HEK293 (cell line): ENCODE measurements around the gene GBP1.
A peak's percentile ranks its signal among the peaks of the same experiment; 100 is the strongest.

ENCODE experiments used
- CTCF ChIA-PET: fragments of 350-600 bp; formaldehyde crosslinking; extraction: SDS; loops from one replicate; lab custom pipeline; 2021; ENCODE audit warnings: antibody characterized with exemption; lab: Yijun Ruan, JAX
- POLR2A ChIA-PET: fragments of 300-600 bp; formaldehyde crosslinking; extraction: SDS; loops from one replicate; lab custom pipeline; 2020; ENCODE audit warnings: antibody characterized with exemption, inconsistent platforms; lab: Yijun Ruan, JAX
- H3K27ac ChIP-seq: fragments of 200-500 bp; sonication (Bioruptor generic); 2 replicates; pipeline ENCODE4 v1.5.1; 2014; ENCODE audit warnings: low read depth, low read length, control low read depth, inconsistent platforms; ENCODE audit errors: extremely low read depth
- H3K36me3 ChIP-seq, 2 experiments: fragments of 200-500 bp in 1 of 2; sonication (Bioruptor generic) in 1 of 2; 1 replicate in 1 of 2; 2 replicates in 1 of 2; pipeline ENCODE4 v1.5.1; 2014 to 2017; ENCODE audit warnings: inconsistent platforms in 2 of 2, low read length in 2 of 2; ENCODE audit not compliant: control insufficient read depth in 2 of 2, insufficient read depth in 1 of 2
- H3K4me1 ChIP-seq: fragments of 200-500 bp; sonication (Bioruptor generic); 2 replicates; pipeline ENCODE4 v1.5.1; 2014; ENCODE audit warnings: mild to moderate bottlenecking, low read length, inconsistent platforms; ENCODE audit not compliant: control insufficient read depth, insufficient read depth
- H3K4me3 ChIP-seq: 2 replicates; pipeline ENCODE4 v1.5.1; 2011; ENCODE audit warnings: low read depth, mild to moderate bottlenecking, control low read depth, low read length, moderate library complexity
- H3K9me3 ChIP-seq: fragments of 200-500 bp; sonication (Bioruptor generic); 2 replicates; pipeline ENCODE4 v1.5.1; 2014; ENCODE audit warnings: low read depth, low read length, inconsistent platforms; ENCODE audit not compliant: control insufficient read depth, insufficient read depth
- FEZF1 ChIP-seq: fragments of 450-650 bp; formaldehyde crosslinking; IDR thresholded peaks from 2 replicates; pipeline ENCODE4 v1.5.1; 2016; ENCODE audit warnings: missing biosample characterization, missing genetic modification characterization
- GLIS2 ChIP-seq: fragments of 450-650 bp; formaldehyde crosslinking; IDR thresholded peaks from 2 replicates; pipeline ENCODE4 v1.5.1; 2016; ENCODE audit warnings: missing biosample characterization, missing genetic modification characterization
- KLF8 ChIP-seq: fragments of 450-650 bp; formaldehyde crosslinking; IDR thresholded peaks from 2 replicates; pipeline ENCODE4 v1.5.1; 2016; ENCODE audit warnings: missing biosample characterization, missing genetic modification characterization
- MYNN ChIP-seq: fragments of 450-650 bp; formaldehyde crosslinking; IDR thresholded peaks from 2 replicates; pipeline ENCODE4 v1.5.1; 2016; ENCODE audit warnings: missing biosample characterization, missing genetic modification characterization, borderline replicate concordance
- MZF1 ChIP-seq: fragments of 450-650 bp; formaldehyde crosslinking; IDR thresholded peaks from 2 replicates; pipeline ENCODE4 v1.5.1; 2017; ENCODE audit warnings: missing biosample characterization, missing genetic modification characterization, borderline replicate concordance
- SETDB1 ChIP-seq: IDR thresholded peaks from one replicate; pipeline ENCODE4 v1.6.1; 2017; ENCODE audit warnings: mild to moderate bottlenecking, low read length, moderate library complexity, mixed read lengths; ENCODE audit not compliant: insufficient read length
- SP7 ChIP-seq: fragments of 450-650 bp; formaldehyde crosslinking; IDR thresholded peaks from 2 replicates; pipeline ENCODE4 v1.5.1; 2016; ENCODE audit warnings: missing biosample characterization, missing genetic modification characterization
- ZBTB20 ChIP-seq: fragments of 450-650 bp; formaldehyde crosslinking; IDR thresholded peaks from 2 replicates; pipeline ENCODE4 v1.5.1; 2016; ENCODE audit warnings: missing biosample characterization, missing genetic modification characterization
- ZBTB7A ChIP-seq: fragments of 450-650 bp; formaldehyde crosslinking; IDR thresholded peaks from 2 replicates; pipeline ENCODE4 v1.5.1; 2016; ENCODE audit warnings: low read depth, missing biosample characterization, missing genetic modification characterization
- ZNF248 ChIP-seq: fragments of 450-650 bp; formaldehyde crosslinking; IDR thresholded peaks from 2 replicates; pipeline ENCODE4 v1.5.1; 2017; ENCODE audit warnings: missing biosample characterization, missing genetic modification characterization
- ZNF292 ChIP-seq: fragments of 450-650 bp; formaldehyde crosslinking; IDR thresholded peaks from 2 replicates; pipeline ENCODE4 v1.5.1; 2016; ENCODE audit warnings: low read depth, missing biosample characterization, missing genetic modification characterization, borderline replicate concordance
- ZNF311 ChIP-seq: fragments of 450-650 bp; formaldehyde crosslinking; IDR thresholded peaks from 2 replicates; pipeline ENCODE4 v1.5.1; 2017; ENCODE audit warnings: missing biosample characterization, missing genetic modification characterization, borderline replicate concordance
- ZNF391 ChIP-seq: fragments of 450-650 bp; formaldehyde crosslinking; IDR thresholded peaks from 2 replicates; pipeline ENCODE4 v1.5.1; 2016; ENCODE audit warnings: low read depth, missing biosample characterization, missing genetic modification characterization, borderline replicate concordance
- ZNF530 ChIP-seq: fragments of 450-650 bp; formaldehyde crosslinking; IDR thresholded peaks from 2 replicates; pipeline ENCODE4 v1.5.1; 2016; ENCODE audit warnings: low read depth, missing biosample characterization, missing genetic modification characterization
- ZNF558 ChIP-seq: fragments of 450-650 bp; formaldehyde crosslinking; IDR thresholded peaks from 2 replicates; pipeline ENCODE4 v1.5.1; 2016; ENCODE audit warnings: missing biosample characterization, missing genetic modification characterization
- ZNF610 ChIP-seq: fragments of 450-650 bp; formaldehyde crosslinking; IDR thresholded peaks from 2 replicates; pipeline ENCODE4 v1.5.1; 2016; ENCODE audit warnings: missing biosample characterization, missing genetic modification characterization, borderline replicate concordance
- ZNF777 ChIP-seq: fragments of 450-650 bp; formaldehyde crosslinking; IDR thresholded peaks from 2 replicates; pipeline ENCODE4 v1.5.1; 2017; ENCODE audit warnings: missing biosample characterization, missing genetic modification characterization, borderline replicate concordance
- ZNF785 ChIP-seq: fragments of 450-650 bp; formaldehyde crosslinking; IDR thresholded peaks from 2 replicates; pipeline ENCODE4 v1.5.1; 2016; ENCODE audit warnings: missing biosample characterization, missing genetic modification characterization
- ZNF843 ChIP-seq: fragments of 450-650 bp; formaldehyde crosslinking; IDR thresholded peaks from 2 replicates; pipeline ENCODE4 v1.5.1; 2016; ENCODE audit warnings: missing biosample characterization, missing genetic modification characterization
- TF ChIP-seq, protein P1 (sequence below): fragments of 450-650 bp; formaldehyde crosslinking; IDR thresholded peaks from 2 replicates; pipeline ENCODE4 v1.5.1; 2016; ENCODE audit warnings: missing biosample characterization, missing genetic modification characterization
- TF ChIP-seq, protein P2 (sequence below): fragments of 450-650 bp; formaldehyde crosslinking; optimal IDR thresholded peaks from 2 replicates; pipeline ENCODE3; 2016; ENCODE audit warnings: missing biosample characterization, mild to moderate bottlenecking, missing genetic modification characterization
- TF ChIP-seq, protein P3 (sequence below): fragments of 450-650 bp; formaldehyde crosslinking; IDR thresholded peaks from 2 replicates; pipeline ENCODE4 v1.5.1; 2016; ENCODE audit warnings: missing biosample characterization, missing genetic modification characterization
- TF ChIP-seq, protein P4 (sequence below): fragments of 450-650 bp; IDR thresholded peaks from 2 replicates; pipeline ENCODE4 v1.5.1; 2018; ENCODE audit warnings: missing biosample characterization, missing genetic modification characterization
- TF ChIP-seq, protein P5 (sequence below): fragments of 450-650 bp; formaldehyde crosslinking; IDR thresholded peaks from 2 replicates; pipeline ENCODE4 v1.5.1; 2016; ENCODE audit warnings: missing biosample characterization, missing genetic modification characterization

Gene GBP1

DNA sequence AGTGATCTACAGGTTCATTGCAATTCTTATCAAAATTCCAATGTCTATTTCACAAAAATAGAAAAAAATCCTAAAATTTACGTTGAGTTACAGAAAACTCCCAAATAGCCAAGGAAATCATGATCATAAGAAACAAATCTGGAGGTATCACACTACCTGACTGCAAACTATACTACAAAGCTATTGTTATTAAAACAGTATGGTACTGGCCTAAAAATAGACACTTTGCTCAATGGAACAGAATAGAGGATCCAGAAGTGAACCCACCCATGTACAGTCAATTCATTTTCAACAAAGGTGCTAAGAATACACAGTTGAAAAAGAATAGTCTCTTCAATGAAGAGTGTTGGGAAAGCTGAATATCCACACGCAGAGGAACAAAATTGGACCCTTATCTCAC is 30.7 kb upstream of the GBP1 start:
- Histone ChIP-seq H3K36me3 (no peaks in the 10 kb centered on the region), H3K27ac (no peak overlapping the region), H3K4me1 (no peaks in the 10 kb centered on the region), H3K4me3 (no peak overlapping the region), H3K9me3 (no peaks in the 10 kb centered on the region)
- ChIA-PET POLR2A (no interaction called here), CTCF (no interaction called here)
- TF ChIP-seq ZNF610 (no peak), ZNF843 (tag by site-specific recombination) (no peak), SETDB1 (peak; percentile 58)
- TF ChIP-seq, protein P1, sequence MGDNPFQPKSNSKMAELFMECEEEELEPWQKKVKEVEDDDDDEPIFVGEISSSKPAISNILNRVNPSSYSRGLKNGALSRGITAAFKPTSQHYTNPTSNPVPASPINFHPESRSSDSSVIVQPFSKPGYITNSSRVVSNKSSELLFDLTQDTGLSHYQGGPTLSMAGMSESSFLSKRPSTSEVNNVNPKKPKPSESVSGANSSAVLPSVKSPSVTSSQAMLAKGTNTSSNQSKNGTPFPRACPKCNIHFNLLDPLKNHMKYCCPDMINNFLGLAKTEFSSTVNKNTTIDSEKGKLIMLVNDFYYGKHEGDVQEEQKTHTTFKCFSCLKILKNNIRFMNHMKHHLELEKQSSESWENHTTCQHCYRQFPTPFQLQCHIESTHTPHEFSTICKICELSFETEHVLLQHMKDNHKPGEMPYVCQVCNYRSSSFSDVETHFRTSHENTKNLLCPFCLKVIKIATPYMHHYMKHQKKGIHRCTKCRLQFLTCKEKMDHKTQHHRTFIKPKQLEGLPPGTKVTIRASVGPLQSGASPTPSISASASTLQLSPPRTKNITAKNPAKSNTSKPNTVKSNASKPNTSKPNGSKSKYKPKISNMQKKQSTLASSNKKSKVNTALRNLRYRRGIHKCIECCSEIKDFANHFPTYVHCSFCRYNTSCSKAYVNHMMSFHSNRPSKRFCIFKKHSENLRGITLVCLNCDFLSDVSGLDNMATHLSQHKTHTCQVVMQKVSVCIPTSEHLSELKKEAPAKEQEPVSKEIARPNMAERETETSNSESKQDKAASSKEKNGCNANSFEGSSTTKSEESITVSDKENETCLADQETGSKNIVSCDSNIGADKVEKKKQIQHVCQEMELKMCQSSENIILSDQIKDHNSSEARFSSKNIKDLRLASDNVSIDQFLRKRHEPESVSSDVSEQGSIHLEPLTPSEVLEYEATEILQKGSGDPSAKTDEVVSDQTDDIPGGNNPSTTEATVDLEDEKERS (tag by site-specific recombination), result 0 out of 2 replicates have a peak, but pooled peaks have one; percentile 27

DNA sequence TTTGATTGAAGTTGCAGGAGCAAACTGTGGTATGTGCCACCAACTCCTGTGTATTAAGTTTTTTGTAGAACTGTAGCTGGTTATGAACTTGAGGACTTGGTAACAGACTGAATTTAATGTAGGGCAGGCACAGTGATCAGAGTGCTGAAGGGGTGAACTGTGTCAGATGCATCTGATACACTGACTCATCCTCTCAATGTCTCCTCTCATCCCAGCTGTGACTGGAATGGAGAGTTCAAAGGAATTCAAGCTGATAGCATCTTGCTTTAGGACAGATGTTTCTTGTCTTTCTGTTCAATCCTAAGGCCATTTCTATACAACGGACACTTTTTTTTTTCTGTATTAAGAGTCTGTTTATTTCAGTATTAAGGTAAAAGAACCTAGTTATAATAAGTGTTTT is 25.0 kb upstream of the GBP1 start:
- Histone ChIP-seq H3K36me3 (no peaks in the 10 kb centered on the region), H3K9me3 (no peaks in the 10 kb centered on the region), H3K4me1 (no peaks in the 10 kb centered on the region), H3K27ac (no peak overlapping the region), H3K4me3 (no peak overlapping the region)
- CTCF ChIA-PET, result no interaction called here
- POLR2A ChIA-PET, result no interaction called here
- no peak for TF ChIP-seq ZNF558 (tag by site-specific recombination)
- TF ChIP-seq, protein P2, sequence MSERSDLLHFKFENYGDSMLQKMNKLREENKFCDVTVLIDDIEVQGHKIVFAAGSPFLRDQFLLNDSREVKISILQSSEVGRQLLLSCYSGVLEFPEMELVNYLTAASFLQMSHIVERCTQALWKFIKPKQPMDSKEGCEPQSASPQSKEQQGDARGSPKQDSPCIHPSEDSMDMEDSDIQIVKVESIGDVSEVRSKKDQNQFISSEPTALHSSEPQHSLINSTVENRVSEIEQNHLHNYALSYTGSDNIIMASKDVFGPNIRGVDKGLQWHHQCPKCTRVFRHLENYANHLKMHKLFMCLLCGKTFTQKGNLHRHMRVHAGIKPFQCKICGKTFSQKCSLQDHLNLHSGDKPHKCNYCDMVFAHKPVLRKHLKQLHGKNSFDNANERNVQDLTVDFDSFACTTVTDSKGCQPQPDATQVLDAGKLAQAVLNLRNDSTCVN (tag by site-specific recombination), result no peak
- TF ChIP-seq GLIS2 (tag by site-specific recombination), result no peak

DNA sequence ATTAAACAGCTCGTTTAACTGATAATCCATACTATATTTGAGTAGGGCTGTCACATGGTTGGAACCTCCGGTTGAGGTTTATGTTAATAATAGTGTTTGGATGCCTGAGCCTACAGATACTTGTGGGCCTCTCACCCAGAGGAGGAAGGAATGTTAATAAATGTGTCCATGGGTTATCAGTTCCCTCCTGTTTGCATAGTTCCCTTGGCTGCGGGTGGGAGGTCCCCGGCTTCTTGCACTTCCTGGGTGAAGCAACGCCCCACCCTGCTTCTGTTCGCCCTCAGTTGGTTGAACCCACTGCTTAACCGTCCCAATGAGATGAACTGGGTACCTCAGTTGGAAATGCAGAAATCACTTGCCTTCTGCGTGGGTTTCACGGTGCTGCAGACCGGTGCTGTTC is 23.6 kb upstream of the GBP1 start:
- ChIA-PET CTCF (no interaction called here), POLR2A (no interaction called here)
- H3K27ac ChIP-seq, result no peak overlapping the region
- H3K4me1 ChIP-seq, result no peaks in the 10 kb centered on the region
- no peaks in the 10 kb centered on the region for H3K9me3 ChIP-seq
- no peak overlapping the region for H3K4me3 ChIP-seq
- H3K36me3 ChIP-seq, result no peaks in the 10 kb centered on the region
- TF ChIP-seq MZF1 (tag by site-specific recombination) (no peak), ZNF311 (no peak), ZBTB20 (tag by site-specific recombination) (no peak), ZNF391 (no peak), ZNF785 (tag by site-specific recombination) (no peak), FEZF1 (tag by site-specific recombination) (no peak), ZNF248 (tag by site-specific recombination) (no peak), KLF8 (tag by site-specific recombination) (no peak), ZNF777 (no peak), ZBTB7A (no peak), SP7 (no peak), ZNF530 (tag by site-specific recombination) (no peak), ZNF292 (tag by site-specific recombination) (no peak), MYNN (tag by site-specific recombination) (no peak)
- TF ChIP-seq, protein P3, sequence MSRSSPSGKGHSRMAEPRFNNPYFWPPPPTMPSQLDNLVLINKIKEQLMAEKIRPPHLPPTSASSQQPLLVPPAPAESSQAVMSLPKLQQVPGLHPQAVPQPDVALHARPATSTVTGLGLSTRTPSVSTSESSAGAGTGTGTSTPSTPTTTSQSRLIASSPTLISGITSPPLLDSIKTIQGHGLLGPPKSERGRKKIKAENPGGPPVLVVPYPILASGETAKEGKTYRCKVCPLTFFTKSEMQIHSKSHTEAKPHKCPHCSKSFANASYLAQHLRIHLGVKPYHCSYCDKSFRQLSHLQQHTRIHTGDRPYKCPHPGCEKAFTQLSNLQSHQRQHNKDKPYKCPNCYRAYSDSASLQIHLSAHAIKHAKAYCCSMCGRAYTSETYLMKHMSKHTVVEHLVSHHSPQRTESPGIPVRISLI (tag by site-specific recombination), result no peak
- TF ChIP-seq, protein P4, sequence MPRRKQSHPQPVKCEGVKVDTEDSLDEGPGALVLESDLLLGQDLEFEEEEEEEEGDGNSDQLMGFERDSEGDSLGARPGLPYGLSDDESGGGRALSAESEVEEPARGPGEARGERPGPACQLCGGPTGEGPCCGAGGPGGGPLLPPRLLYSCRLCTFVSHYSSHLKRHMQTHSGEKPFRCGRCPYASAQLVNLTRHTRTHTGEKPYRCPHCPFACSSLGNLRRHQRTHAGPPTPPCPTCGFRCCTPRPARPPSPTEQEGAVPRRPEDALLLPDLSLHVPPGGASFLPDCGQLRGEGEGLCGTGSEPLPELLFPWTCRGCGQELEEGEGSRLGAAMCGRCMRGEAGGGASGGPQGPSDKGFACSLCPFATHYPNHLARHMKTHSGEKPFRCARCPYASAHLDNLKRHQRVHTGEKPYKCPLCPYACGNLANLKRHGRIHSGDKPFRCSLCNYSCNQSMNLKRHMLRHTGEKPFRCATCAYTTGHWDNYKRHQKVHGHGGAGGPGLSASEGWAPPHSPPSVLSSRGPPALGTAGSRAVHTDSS (tag by site-specific recombination), result no peak
- TF ChIP-seq, protein P5, sequence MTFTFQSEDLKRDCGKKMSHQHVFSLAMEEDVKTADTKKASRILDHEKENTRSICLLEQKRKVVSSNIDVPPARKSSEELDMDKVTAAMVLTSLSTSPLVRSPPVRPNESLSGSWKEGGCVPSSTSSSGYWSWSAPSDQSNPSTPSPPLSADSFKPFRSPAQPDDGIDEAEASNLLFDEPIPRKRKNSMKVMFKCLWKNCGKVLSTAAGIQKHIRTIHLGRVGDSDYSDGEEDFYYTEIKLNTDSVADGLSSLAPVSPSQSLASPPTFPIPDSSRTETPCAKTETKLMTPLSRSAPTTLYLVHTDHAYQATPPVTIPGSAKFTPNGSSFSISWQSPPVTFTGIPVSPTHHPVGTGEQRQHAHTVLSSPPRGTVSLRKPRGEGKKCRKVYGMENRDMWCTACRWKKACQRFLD (tag by site-specific recombination), result no peak
